Left forelimb (tissue), 1 donor: ENCODE results near the gene SOCS1.
A peak's percentile ranks its signal among the peaks of the same experiment; 100 is the strongest.
"Not testable (repeated sequence)": the region's sequence is repeated elsewhere in the genome, so short reads cannot be mapped to it uniquely, and the experiment has no call there.

ENCODE experiments used
- DNase-seq: peaks from one replicate; pipeline ENCODE4 v3.0.0-alpha.2; 2018; ENCODE audit warnings: low spot score

SOCS1 gene, protein sequence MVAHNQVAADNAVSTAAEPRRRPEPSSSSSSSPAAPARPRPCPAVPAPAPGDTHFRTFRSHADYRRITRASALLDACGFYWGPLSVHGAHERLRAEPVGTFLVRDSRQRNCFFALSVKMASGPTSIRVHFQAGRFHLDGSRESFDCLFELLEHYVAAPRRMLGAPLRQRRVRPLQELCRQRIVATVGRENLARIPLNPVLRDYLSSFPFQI

DNA sequence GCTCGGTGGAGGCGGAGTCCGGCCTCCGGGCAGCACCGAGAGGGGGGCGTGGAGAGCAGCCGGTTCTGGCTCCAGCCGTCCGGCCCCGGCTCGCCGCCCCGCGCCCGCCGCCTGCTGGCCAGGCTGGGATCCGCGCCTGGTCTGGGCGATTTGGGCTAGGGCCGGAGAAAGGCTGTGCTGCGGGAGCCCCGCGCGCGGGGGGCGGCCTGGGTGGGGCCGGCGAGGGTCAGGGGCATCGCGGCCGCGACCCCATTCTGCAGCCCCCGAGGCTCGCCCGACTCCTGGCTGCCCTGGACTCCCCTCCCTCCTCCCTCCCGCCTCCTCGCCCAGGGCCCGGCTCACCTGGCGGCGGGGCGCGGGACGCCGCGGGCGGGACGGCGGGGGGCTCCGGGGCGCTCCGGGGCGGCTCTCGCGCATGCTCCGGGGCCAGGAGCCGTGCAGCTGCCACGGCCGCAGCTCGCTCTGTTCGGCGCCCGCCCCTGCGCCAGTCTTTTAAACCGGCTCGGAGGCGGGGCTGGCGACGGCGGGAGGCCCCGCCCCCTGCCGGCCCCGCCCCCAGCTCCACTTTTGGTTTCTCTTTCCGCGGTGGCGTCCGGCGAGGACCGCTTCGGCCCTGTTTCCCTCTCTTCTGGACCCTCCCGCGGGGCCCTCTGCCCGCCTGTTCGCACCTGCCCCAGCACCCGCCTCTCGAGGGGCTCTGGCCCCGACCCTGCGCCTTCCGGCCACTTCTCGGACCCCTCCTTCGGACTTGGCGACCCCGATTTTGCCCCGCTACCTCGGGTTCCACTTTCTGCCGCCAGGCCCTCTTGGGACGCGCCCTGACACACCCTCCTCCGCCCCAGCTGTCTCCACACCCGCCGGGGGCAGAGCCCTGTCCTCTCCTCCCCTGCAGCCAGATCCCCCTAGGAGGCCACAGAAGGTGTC lies at the start of gene SOCS1:
TSS of gene SOCS1 (minus strand) at position 468 of the 924 bp plus-strand sequence. CDS start 726 bp downstream, outside the sequence.
- DNase-seq, result peak; percentile 95

DNA sequence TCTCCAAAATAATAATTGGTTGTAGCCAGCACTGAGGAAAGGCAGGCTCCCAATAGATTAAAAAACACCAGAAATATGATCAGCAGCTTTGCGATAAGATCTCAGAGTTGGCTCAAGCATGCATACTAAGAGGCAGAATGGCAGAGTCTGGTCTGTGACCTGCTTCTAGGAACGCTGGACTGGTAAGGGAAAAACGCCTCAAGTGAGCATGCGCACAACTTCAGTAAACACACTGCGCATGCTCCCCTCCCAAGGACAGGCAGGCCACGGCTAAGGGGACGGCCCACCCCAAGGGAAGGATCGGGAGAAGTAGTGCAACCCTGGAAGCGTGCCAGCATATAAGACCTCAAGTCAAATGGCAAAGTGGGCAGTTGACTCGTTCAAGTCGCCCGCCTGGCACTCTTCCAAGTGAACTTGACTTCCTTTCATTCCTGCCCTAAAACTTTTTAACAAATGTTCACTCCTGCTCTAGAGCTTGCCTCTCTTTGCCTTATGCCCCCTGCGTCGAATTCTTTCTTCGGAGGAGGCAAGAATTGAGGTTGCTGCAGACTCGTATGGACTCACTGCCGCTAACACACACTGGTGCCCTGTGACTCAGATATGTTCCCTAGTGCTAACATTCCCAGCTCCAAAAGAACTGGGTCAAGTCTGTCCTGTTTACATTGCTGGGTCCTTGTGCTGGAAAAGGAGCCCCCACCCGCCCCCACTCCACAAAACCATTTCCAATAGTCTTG lies 47.6 kb upstream of the SOCS1 start:
- no peak for DNase-seq

DNA sequence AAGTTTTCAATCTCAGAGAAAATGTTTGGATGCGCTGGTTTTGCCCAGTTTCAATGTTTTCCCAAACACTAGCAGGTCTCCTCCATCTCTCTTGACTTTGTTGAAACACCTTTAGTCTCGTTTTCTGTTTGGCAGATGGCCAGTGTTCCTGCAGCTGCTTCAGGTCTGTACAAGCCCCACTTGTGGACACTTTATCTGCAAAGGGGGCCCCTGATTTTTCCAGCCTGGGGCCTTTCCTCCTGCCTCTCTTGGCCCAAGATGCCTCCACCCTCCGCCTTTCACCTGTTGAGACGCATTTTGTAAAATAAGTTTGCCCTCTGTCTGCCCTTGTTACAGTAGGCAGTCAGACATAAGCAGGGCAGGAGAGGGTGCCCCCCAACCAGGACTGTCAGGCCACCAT lies 47.0 kb upstream of the SOCS1 start:
- no peak for DNase-seq

DNA sequence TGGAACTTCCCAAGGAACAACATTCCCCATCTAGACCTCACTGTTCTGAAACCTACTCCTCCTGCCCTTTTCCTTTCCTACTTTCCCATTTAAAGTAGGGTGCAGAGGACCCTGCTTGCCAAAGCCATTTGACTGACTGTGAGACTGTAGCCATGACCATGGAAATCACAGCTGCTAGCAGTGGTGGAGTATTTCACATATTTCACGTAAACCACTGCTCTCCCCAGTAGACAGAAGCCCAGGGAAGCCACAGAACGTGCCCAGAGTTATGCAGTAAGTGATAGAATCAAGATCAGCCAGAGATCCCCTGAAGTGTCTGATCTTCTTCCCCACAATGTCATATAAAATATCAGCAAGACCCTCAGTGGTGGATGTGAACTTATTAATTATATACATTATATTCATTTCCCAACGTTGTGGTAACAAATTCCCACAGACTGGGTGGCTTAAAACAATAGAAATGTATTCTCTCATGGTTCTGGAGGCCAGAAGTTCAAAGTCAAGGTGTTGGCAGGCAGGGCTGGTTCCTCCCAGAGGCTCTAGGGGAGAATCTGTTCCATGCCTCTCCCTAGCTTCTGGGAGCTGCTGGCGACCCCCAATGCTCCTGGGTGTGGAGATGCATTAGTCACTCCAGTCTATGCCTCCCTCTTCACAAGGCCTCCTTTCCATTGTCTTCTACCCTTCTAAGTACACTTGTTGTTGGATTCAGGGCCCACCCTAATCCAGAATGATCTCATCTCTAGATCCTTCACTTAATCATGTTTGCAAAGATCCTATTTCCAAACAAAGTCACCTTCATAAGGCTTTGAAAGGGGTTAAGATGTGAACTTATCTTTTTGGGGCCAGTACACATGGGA lies 45.9 kb upstream of the SOCS1 start:
- DNase-seq, result no peak

DNA sequence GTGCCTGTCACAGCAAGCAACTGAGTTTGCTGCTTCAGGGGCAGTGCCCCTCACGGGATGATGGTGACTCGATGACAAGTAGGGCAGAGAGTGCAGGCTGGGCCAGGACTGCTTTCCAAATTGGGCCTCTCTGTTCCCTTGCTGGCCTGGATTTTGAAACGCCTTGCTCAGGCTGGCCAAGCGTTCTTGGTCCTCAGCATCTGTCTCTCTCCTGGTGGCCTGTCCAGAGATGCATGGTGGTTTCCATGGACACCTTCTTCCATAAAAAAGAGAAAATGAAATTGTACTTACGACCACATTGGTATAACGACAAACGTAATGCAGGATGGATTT lies 44.5 kb upstream of the SOCS1 start:
- DNase-seq, result no peak

DNA sequence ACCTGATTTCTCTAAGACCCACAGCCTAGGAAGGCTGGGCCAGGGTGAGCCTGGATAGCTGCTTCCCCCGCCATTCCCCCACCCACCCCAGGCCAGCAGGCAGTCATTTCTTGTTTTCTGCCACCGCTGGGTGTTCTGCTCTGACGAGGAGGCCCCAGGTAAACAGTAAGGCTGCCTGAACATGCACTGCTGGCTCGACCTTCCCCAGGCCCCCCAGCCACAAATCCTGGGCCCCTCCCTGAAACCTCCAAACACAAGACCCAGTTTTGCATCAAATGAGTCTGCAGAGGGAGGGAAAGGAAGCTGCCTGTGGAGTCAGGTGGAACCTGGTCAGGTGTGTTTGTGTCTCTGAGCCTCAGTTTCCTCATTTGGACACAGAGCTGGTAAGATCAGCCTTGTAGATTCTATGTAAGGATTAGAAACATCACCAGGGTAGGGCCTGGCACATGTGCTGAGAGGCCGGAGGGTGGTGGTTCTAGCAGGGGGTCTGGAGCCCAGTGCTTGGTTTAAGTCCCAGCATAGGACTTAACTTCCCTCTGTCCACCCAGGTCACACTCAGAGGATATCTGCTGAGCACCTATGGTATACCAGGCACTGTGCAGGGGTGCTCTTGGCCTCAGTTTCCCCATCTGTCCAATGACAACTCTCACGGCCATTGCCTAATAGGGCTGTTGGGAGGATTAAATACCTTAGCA lies 44.0 kb upstream of the SOCS1 start:
- DNase-seq, result no peak

DNA sequence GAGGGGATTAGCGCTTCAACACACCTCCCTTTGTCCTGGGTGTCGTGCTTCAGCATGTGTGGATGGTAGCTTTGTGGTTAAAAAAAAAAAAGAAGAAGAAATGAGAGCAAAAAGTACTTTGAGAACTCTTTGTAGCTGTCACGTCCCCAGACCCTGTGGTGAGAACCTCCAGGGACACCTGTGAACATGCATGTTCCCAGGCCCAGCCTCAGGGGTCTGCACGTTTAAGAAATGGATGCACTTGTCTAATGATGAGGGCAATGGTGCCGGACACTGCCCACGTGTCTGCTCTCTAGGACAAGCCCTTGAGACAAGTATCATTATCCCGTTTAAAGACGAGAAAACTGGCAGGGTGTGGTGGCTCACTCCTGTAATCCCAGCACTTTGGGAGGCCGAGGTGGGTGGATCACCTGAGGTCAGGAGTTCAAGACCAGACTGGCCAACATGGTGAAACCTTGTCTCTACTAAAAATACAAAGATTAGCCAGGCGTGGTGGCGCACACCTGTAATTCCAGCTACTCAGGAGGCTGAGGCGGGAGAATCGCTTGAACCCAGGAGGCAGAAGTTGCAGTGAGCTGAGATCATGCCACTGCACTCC lies 43.0 kb upstream of the SOCS1 start:
- not testable (repeated sequence) for DNase-seq

DNA sequence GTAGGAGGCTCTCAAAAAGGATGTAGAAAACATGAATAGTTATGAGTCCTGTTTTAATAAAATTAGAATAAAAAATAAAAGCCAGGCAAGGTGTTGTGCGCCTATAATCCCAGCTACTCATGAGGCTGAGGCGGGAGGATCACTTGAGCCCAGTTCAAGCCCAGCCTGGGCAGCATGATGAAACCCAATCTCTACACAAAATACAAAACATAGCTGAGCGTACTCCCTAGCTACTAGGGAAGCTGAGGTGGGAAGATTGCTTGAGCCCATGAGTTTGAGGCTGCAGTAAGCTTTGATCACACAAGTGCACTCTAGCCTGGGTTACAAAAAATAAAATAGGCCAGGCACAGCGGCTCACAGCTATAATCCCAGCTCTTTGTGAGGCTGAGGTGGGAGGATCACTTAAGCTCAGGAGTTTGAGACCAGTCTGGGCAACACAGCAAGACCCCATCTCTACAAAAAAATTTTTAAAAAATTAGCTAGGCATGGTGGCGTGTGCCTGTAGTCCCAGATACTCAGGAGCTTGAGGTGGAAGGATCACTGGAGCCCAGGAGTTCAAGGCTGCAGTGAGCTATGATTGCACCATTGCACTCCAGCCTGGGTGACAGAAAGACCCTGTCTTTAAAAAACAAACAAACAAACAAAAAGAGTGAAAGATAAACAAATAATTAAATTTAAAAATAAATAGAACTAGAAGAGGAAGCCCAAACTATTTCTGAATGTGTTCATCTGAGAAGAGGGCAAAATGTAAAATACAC lies 42.3 kb upstream of the SOCS1 start:
- no peak for DNase-seq

DNA sequence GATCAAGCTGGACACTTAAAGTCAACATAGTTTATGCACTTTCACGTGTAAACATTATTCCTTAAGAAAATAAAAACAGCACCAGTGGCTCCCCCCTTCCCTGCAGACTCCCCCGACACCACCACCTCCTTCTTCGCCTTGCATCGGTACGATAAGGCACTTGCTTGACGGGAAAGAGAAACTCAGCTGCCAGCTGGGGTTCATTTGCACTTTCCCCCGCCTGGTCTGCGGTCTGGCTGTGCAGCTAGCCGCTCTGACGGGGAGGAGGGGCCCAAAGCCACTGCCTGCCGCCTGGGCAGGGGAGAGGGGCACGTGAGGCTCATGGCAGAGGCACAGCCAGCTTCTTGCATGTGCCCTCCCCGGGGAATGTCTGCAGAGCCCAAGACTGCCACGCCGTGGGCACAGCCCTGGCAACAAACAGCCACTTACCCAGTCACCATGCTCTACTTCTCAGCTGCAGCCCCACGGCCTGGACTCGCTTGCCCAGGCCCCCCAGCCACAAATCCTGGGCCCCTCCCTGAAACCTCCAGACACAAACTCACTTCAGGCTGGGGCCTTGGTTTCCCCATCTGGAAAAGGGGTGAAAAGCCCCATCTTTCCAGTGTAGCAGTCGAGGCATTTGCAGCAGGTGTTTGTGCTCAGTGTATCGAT lies 41.6 kb upstream of the SOCS1 start:
- no peak for DNase-seq

DNA sequence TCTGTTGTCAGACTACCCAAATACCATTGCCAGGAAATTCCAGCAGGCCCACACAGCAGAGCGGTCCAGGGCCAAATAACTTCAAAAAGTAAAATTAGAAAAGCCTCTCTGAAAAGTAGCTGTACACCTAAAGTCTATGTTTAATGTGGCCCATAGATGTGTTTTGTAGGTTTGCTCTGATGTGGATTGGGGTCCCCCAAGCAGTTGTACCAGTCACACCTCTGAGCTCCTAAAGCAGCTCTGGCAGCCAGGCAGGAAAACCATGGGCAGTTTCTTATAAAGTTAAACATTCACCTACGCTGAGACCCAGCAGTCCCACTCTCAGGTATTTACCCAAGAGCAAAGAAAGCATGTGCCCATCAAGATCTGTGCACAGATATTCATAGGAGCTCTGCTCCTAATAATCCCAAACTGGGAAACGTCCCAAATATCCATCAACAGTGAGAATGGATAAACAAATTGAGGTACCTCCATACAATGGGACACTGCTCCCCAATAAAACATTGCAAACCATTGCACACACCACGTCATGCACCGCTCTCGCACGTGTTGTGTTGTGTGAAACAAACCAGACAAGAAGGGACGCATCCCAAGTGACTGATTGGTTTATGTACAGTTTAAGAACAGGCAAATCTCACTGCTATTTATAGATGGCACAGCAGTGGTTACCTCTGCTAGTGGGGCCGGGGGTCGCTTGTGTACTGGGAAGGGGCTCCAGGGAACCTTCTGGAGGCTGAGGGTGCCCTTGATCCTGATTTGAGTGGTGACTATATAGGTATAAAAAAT lies 40.9 kb upstream of the SOCS1 start:
- no peak for DNase-seq

DNA sequence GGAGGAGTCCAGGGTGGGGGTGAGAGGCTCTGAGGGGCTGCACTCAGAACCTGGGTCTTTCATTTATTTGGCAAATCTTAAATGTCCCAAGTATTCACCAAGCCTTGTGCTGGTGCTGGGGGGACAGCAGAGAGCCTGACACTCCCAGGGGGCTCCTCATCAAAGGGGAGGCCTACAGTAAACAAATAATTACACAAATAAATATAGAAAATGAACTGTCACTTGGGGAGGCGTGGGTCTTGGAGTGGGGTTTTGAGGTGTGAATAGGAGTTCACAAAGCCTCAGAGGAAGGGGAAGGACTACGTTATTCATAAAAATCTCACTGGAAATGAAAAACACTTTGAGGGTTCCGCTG lies 40.3 kb upstream of the SOCS1 start:
- DNase-seq, result no peak

DNA sequence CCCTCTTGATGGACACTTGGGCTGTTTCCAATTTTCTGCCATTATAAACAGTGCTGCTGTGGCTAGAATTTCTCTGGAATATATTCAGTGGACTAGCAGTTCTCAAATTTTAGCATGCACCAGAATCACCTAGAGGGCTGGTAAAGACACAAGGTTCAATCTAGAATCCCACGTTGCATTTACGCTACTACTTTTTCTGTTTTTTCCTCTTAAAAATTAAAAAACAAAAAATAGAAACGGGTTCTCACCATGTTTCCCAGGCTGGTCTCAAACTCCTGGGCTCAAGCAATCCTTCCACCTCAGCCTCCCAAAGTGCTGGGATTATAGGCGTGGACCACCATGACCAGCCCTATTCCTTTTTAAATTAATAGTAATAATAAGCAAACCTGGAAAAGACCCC lies 39.7 kb upstream of the SOCS1 start:
- DNase-seq, result no peak

DNA sequence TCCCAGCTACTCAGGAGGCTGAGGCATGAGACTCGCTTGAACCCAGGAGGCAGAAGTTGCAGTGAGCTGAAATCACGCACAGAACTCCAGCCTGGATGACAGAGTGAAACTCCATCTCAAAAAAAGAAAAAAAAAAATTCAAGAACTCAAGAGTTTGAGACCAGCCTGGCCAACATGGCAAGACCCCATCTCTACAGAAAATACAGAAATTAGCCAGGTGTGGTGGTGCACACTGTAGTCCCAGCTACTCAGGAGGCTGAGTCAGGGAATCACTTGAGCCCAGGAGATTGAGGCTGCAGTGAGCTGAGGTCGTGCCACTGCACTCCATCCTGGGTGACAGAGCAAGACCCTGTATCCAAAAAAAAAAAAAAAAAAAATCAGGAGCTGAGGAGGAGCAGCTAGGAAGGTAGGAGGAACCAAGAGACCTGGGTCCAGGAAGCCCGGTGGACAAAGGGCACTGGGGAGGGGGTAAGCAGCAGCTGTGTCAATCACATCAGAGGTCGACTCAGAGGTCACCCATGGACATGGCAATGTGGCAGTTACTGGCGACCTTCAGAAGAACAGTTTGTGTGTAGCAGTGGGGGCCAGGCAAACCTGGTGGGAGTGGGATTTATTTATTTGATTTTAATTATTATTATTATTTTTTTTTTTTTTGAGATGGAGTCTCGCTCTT lies 36.2 kb upstream of the SOCS1 start:
- DNase-seq, result no peak

DNA sequence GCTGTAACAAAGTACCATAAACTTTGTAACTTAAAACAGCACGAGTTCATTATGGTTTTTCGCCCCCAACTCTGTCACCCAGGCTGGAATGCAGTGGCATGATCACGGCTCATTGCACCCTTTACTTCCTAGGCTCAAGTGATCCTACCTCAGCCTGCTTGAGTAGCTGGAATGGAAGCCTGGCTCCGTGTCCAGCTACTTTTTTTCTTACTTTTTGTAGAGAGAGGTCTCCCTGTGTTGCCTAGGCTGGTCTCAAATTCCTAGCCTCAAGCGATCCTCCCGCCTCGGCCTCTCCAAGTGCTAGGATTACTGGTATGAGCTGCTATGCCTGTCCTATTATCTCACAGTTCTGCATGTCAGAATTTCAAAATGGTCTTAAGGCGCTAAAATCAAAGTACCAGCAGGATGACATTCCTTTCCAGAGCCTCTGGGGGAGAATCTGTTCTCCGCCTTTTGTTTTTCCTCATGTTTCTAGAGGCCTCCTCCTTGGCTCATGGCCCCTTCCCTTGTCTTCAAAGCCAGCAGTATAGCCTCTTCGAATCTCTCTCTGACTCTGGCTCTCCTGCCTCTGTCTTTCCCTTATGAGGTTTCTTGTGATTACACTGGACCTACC lies 35.2 kb upstream of the SOCS1 start:
- no peak for DNase-seq

DNA sequence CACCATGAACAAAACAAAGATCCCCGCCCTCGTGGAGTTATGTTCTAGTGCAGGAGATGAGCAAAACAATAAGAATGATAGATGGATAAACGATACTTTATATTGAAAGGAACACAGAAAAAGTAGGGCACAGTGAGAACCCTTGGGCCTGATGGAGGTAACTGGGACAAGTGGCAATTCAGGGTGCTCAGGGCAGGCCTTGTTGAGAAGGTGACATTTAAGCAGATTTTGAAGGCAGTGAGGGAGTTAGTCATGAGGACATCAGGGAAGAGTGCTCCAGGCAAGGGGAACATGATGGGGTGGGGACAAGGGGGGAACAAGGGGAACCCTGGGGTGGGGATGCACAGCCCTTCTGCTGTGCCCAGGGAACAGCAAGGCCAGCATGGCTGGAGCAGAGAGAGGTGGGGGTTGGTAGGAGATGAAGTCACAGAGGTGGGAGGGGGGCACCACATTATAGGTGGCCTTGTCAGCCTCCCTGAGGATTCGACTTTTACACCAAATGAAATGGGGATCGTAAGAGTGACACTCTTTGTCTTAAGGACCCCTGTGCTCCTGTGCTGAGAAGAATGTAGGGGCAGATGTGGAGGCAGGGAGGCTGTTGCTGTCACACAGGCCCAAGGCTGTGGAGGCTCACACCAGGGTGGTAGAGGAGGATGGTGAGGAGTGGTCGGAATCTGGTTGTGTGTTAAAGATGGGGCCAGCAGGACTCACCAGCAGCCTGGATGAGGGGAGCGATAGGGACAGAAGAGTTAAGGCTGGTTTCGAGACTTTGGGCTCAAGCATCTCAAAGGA lies 34.3 kb upstream of the SOCS1 start:
- DNase-seq, result no peak

DNA sequence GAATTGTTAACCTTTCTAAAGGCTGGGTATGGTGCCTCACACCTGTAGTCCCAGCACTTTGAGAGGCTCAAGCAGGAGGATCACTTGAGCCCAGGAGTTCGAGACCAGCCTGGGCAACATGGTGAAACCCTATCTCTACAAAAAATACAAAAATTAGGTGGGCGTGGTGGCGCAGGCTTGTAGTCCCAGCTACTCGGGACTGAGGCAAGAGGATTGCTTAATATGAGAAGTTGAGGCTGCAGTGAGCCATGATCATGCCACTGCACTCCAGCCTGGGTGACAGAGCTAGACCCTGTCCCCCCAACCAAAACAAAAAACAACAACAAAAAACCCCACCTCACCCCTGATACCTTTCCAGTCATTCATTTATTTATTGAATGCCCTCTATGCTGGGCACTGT lies 33.7 kb upstream of the SOCS1 start:
- DNase-seq, result not testable (repeated sequence)

DNA sequence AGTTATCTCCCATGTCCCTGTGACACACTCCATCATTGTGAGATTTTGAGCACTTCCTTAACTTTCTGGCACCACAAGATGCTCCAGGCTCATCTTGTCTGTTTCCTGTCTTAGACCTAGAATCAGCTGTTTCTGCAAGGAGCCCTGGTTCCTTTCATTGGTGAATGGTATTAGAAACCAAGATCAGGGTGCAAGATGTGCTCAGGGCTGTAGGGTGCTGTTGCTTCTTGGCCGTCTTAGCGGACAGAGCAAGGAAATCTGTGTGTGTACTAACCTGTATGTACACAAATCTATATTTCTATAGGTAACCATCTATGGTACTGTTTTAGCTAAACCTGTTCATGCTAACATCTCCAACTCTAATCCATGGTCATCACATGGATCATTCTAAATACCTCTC lies 33.2 kb upstream of the SOCS1 start:
- DNase-seq, result no peak
